HCT116 (cell line): Measurements from ENCODE around the gene GRM5. TPM values are rescaled to one million over a fixed set of nuclear protein-coding genes. Genes with fewer than 3 reads are reported as not detected.

Experiments used
- ATAC-seq: fragments of 200-7000 bp; cut with Tn5 transposase; 2 replicates; pipeline ENCODE4 v1.9.1; 2020; ENCODE audit warnings: mild to moderate bottlenecking, moderate library complexity
- BruUV-seq: library from RNA; stranded (reverse); fragments of 400-500 nt; replicated peaks from 2 replicates; lab custom pipeline; 2021; lab: Mats Ljungman, UMichigan
- CTCF ChIA-PET: fragments of 300-600 bp; sonication (Branson Sonifier 250); formaldehyde crosslinking; loops from one replicate; lab custom pipeline; 2021; ENCODE audit warnings: antibody characterized with exemption; lab: Charles Lee
- POLR2A ChIA-PET: fragments of 300-600, 350-600 bp; sonication (Branson Sonifier 250); formaldehyde crosslinking; loops from one replicate; lab custom pipeline; 2021; ENCODE audit warnings: antibody characterized with exemption; lab: Charles Lee
- RAD21 ChIA-PET, 2 experiments: fragments of 300-600 bp; sonication (Branson Sonifier 250); formaldehyde crosslinking; loops; one replicate each; lab custom pipeline; 2023; ENCODE audit warnings: low total read pairs in 2 of 2; ENCODE audit not compliant: uncharacterized antibody in 2 of 2, unreplicated experiment in 2 of 2, low non-redundant PET in 1 of 2; lab: Charles Lee
- DNase-seq: peaks from one replicate; pipeline ENCODE4 v3.0.0-alpha.2; 2010; ENCODE audit warnings: low read depth, low spot score
- H2AFZ ChIP-seq: fragments of 200-600 bp; shearing (Covaris generic), sonication (generic); 2 replicates; pipeline ENCODE4 v1.6.1; 2017; ENCODE audit warnings: low read depth, mixed run types, mixed read lengths, antibody characterized with exemption, low read length; ENCODE audit not compliant: poor library complexity, severe bottlenecking
- H3K27ac ChIP-seq: 2 replicates; pipeline ENCODE4 v1.5.1; 2012; ENCODE audit warnings: low read depth, low read length
- H3K27me3 ChIP-seq: fragments of 200-600 bp; sonication (generic); 2 replicates; pipeline ENCODE4 v1.6.1; 2016; ENCODE audit warnings: mixed run types, low read length, mixed read lengths; ENCODE audit not compliant: insufficient read depth
- H3K36me3 ChIP-seq, 2 experiments: fragments of 200-500 bp in 1 of 2; fragments of 200-600 bp in 1 of 2; sonication (Bioruptor generic) in 1 of 2; sonication (generic) in 1 of 2; 2 replicates each; pipeline versions ENCODE4 v1.5.1 to v1.6.1; 2014 to 2016; ENCODE audit warnings: low read length in 2 of 2, inconsistent platforms in 1 of 2, mixed read lengths in 1 of 2, mixed run types in 1 of 2; ENCODE audit not compliant: insufficient read depth in 2 of 2, control insufficient read depth in 1 of 2
- H3K4me1 ChIP-seq, 2 experiments: fragments of 200-600 bp in 1 of 2; sonication (generic) in 1 of 2; 2 replicates each; pipeline versions ENCODE4 v1.5.1 to v1.6.1; 2012 to 2017; ENCODE audit warnings: low read length in 2 of 2, inconsistent platforms in 1 of 2, mild to moderate bottlenecking in 1 of 2, mixed read lengths in 1 of 2, mixed run types in 1 of 2, moderate library complexity in 1 of 2; ENCODE audit not compliant: insufficient read depth in 2 of 2, control insufficient read depth in 1 of 2
- H3K4me2 ChIP-seq: fragments of 200-600 bp; sonication (generic); 2 replicates; pipeline ENCODE4 v1.6.1; 2017; ENCODE audit warnings: mixed run types, low read length, mixed read lengths
- H3K4me3 ChIP-seq, 2 experiments: fragments of 200-600 bp in 1 of 2; sonication (generic) in 1 of 2; replicated peaks in 1 of 2; 2 replicates each; pipeline ENCODE4 v1.5.1; 2011 to 2016; ENCODE audit warnings: low read length in 2 of 2, control low read depth in 1 of 2, low read depth in 1 of 2, mild to moderate bottlenecking in 1 of 2, mixed read lengths in 1 of 2, mixed run types in 1 of 2
- H3K79me2 ChIP-seq: fragments of 200-600 bp; sonication (generic); 2 replicates; pipeline ENCODE4 v1.6.1; 2017; ENCODE audit warnings: mild to moderate bottlenecking, mixed run types, low read length, moderate library complexity, mixed read lengths; ENCODE audit not compliant: insufficient read depth
- H3K9ac ChIP-seq: fragments of 200-600 bp; sonication (generic); 2 replicates; pipeline ENCODE4 v1.6.1; 2016; ENCODE audit warnings: low read length, mixed read lengths
- H3K9me2 ChIP-seq: fragments of 200-600 bp; sonication (generic), shearing (Covaris generic); 2 replicates; pipeline ENCODE4 v1.6.1; 2017; ENCODE audit warnings: mixed run types, mild to moderate bottlenecking, moderate library complexity; ENCODE audit not compliant: insufficient read depth
- H3K9me3 ChIP-seq, 2 experiments: fragments of 200-500 bp in 1 of 2; fragments of 200-600 bp in 1 of 2; sonication (Bioruptor generic) in 1 of 2; sonication (generic) in 1 of 2; 2 replicates each; pipeline ENCODE4 v1.6.1; 2014 to 2017; ENCODE audit warnings: low read length in 2 of 2, mixed read lengths in 2 of 2, inconsistent platforms in 1 of 2, low read depth in 1 of 2, mild to moderate bottlenecking in 1 of 2, mixed run types in 1 of 2, moderate library complexity in 1 of 2; ENCODE audit not compliant: control insufficient read depth in 1 of 2, insufficient read depth in 1 of 2
- H4K20me1 ChIP-seq: fragments of 200-600 bp; sonication (generic), shearing (Covaris generic); 2 replicates; pipeline ENCODE4 v1.6.1; 2017; ENCODE audit warnings: mixed run types, mild to moderate bottlenecking, moderate library complexity; ENCODE audit not compliant: insufficient read depth
- CBX3 ChIP-seq: IDR thresholded peaks from 2 replicates; pipeline ENCODE4 v1.6.1; 2012; ENCODE audit warnings: low read depth
- CEBPB ChIP-seq: IDR thresholded peaks from 2 replicates; pipeline ENCODE4 v1.6.1; 2012; ENCODE audit warnings: low read depth
- CTCF ChIP-seq, 3 experiments: fragments of 200-600 bp in 1 of 3; sonication (generic) in 1 of 3; IDR thresholded peaks in 2 of 3; conservative IDR thresholded peaks in 1 of 3; 2 replicates each; pipeline ENCODE4 v1.5.1; 2012 to 2017; ENCODE audit warnings: low read depth in 2 of 3, low read length in 2 of 3, antibody characterized with exemption in 1 of 3, borderline replicate concordance in 1 of 3, control low read depth in 1 of 3, mild to moderate bottlenecking in 1 of 3, mixed read lengths in 1 of 3, mixed run types in 1 of 3, moderate library complexity in 1 of 3; ENCODE audit not compliant: insufficient read depth in 1 of 3
- ELF1 ChIP-seq: IDR thresholded peaks from 2 replicates; pipeline ENCODE4 v1.6.1; 2012; ENCODE audit warnings: low read depth, borderline replicate concordance
- EZH2phosphoT487 ChIP-seq: fragments of 200-600 bp; IDR thresholded peaks from 2 replicates; pipeline ENCODE4 v1.6.1; 2018; ENCODE audit warnings: antibody characterized with exemption, borderline replicate concordance
- FOSL1 ChIP-seq: IDR thresholded peaks from 2 replicates; pipeline ENCODE4 v1.6.1; 2012; ENCODE audit warnings: low read depth
- SIN3A ChIP-seq: IDR thresholded peaks from 2 replicates; pipeline ENCODE4 v1.6.1; 2012; ENCODE audit warnings: low read depth
- SRF ChIP-seq: IDR thresholded peaks from 2 replicates; pipeline ENCODE4 v1.6.1; 2012; ENCODE audit warnings: low read depth
- YY1 ChIP-seq: IDR thresholded peaks from 2 replicates; pipeline ENCODE4 v1.6.1; 2011; ENCODE audit warnings: low read length, low read depth, moderate library complexity, mild to moderate bottlenecking; ENCODE audit not compliant: insufficient replicate concordance; ENCODE audit errors: extremely low read depth
- ZBTB33 ChIP-seq: IDR thresholded peaks from 2 replicates; pipeline ENCODE4 v1.6.1; 2011; ENCODE audit warnings: mild to moderate bottlenecking, low read length, moderate library complexity; ENCODE audit not compliant: insufficient replicate concordance; ENCODE audit errors: extremely low read depth
- ZFX ChIP-seq: fragments of 450-650 bp; IDR thresholded peaks from 2 replicates; pipeline ENCODE4 v1.6.1; 2017
- intact Hi-C: fragments of 100-400 bp; cut with micrococcal nuclease; formaldehyde crosslinking; loops from 2 replicates; pipeline ENCODE4 v1.10.0; 2022
- total RNA-seq: library from RNA; stranded (reverse); gene quantifications from one replicate; pipeline ENCODE4 v1.2.1, GENCODE V29; 2021; ENCODE audit not compliant: unreplicated experiment
- TF ChIP-seq, protein P1 (sequence below): IDR thresholded peaks from 2 replicates; pipeline ENCODE4 v1.6.1; 2012

GRM5 gene
- total RNA-seq, 1 experiment from 2014 or later, result not detected

GRCh38 chr11:88810420-88811097 lies 255.2 kb downstream of the GRM5 start:
- ATAC-seq, result no peak
- Histone ChIP-seq H3K27ac (no peak overlapping the region), H3K79me2 (no peaks in the 10 kb centered on the region), H3K4me1 (no peaks in the 10 kb centered on the region), H3K9me2 (no peaks in the 10 kb centered on the region), H2AFZ (no peak overlapping the region), H4K20me1 (no peaks in the 10 kb centered on the region), H3K27me3 (no peaks in the 10 kb centered on the region), H3K9me3 (no peaks in the 10 kb centered on the region), H3K4me3 (no peak overlapping the region), H3K4me2 (no peak overlapping the region), H3K36me3 (no peaks in the 10 kb centered on the region), H3K9ac (no peak overlapping the region)
- TF ChIP-seq FOSL1 (no peak), ZBTB33 (no peak), YY1 (no peak), CEBPB (no peak), CTCF (IDR thresholded peaks at IDR 0.05 in 2 of 3, conservative IDR thresholded peaks at IDR 0.05 in 1 of 3; ENCODE audit: borderline replicate concordance in 1 of 3, insufficient read depth in 1 of 3, low read depth in 2 of 3, low read length in 2 of 3) (no peak), ZFX (no peak), CBX3 (no peak), ELF1 (no peak), SIN3A (no peak), SRF (no peak), EZH2phosphoT487 (no peak)
- TF ChIP-seq, protein P1, sequence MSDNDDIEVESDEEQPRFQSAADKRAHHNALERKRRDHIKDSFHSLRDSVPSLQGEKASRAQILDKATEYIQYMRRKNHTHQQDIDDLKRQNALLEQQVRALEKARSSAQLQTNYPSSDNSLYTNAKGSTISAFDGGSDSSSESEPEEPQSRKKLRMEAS, result no peak
- intact Hi-C loops, result no loop called here
- RAD21 ChIA-PET, result no interaction called here
- no peak for DNase-seq
- no TSS peak for BruUV-seq
- CTCF ChIA-PET, result no interaction called here
- POLR2A ChIA-PET, result no interaction called here
